B cell (primary cell): Measurements from ENCODE around the gene HIC1. TPM values are rescaled to one million over a fixed set of nuclear protein-coding genes. Genes with fewer than 3 reads are reported as not detected.

Experiments
- ATAC-seq: fragments of 200-7000 bp; cut with Tn5 transposase; one replicate; pipeline ENCODE4 v1.10.0; 2021; ENCODE audit warnings: low read depth, mild to moderate bottlenecking, moderate number of reproducible peaks, moderate library complexity
- CTCF ChIA-PET: fragments of 350-600 bp; sonication (Branson Sonifier 250); formaldehyde crosslinking; loops from one replicate; lab custom pipeline; 2021; ENCODE audit warnings: antibody characterized with exemption, inconsistent platforms; lab: Charles Lee
- POLR2A ChIA-PET: fragments of 350-600 bp; sonication (Branson Sonifier 250); formaldehyde crosslinking; loops from one replicate; lab custom pipeline; 2021; ENCODE audit warnings: antibody characterized with exemption; lab: Charles Lee
- DNase-seq: peaks from one replicate; pipeline ENCODE4 v3.0.0; 2013
- H2AFZ ChIP-seq: 2 replicates; pipeline ENCODE4 v1.6.1; 2012; ENCODE audit warnings: mild to moderate bottlenecking, low read depth, low read length; ENCODE audit not compliant: insufficient read depth, poor library complexity, severe bottlenecking
- H3K27ac ChIP-seq, 2 donors: 1 replicate in 1 of 2; 2 replicates in 1 of 2; pipeline ENCODE4 v1.5.1; 2012 to 2013; ENCODE audit warnings: low read length in 2 of 2, mild to moderate bottlenecking in 2 of 2, moderate library complexity in 1 of 2
- H3K27me3 ChIP-seq, 4 experiments: fragments of 200-600 bp in 1 of 4; sonication (generic) in 1 of 4; replicated peaks in 1 of 4; 1 replicate in 2 of 4; 2 replicates in 2 of 4; pipeline versions ENCODE4 v1.6.1 to v1.7.0; 2013 to 2016; ENCODE audit warnings: low read length in 3 of 4, mild to moderate bottlenecking in 2 of 4, mixed read lengths in 1 of 4, moderate library complexity in 1 of 4; ENCODE audit not compliant: insufficient read depth in 4 of 4, control insufficient read depth in 3 of 4; ENCODE audit errors: control extremely low read depth in 1 of 4
- H3K36me3 ChIP-seq, 2 experiments: replicated peaks in 1 of 2; 1 replicate in 1 of 2; 2 replicates in 1 of 2; pipeline versions ENCODE4 v1.6.1 to v1.7.1; 2013; ENCODE audit warnings: low read length in 1 of 2; ENCODE audit not compliant: insufficient read depth in 2 of 2, control insufficient read depth in 1 of 2; ENCODE audit errors: control extremely low read depth in 1 of 2, extremely low read depth in 1 of 2
- H3K4me1 ChIP-seq, 2 donors: fragments of 200-600 bp in 1 of 2; sonication (generic) in 1 of 2; 1 replicate in 1 of 2; 2 replicates in 1 of 2; pipeline versions ENCODE4 v1.5.1 to v1.6.1; 2013 to 2017; ENCODE audit warnings: low read length in 2 of 2; ENCODE audit not compliant: control insufficient read depth in 2 of 2, insufficient read depth in 2 of 2
- H3K4me2 ChIP-seq: replicated peaks from 2 replicates; pipeline ENCODE3; 2012; ENCODE audit warnings: mild to moderate bottlenecking, low read depth, low read length; ENCODE audit not compliant: poor library complexity, severe bottlenecking
- H3K4me3 ChIP-seq, 5 experiments: fragments of 200-600 bp in 1 of 5; sonication (generic) in 1 of 5; 1 replicate in 3 of 5; 2 replicates in 2 of 5; pipeline versions ENCODE4 v1.5.1 to v1.7.0; 2011 to 2016; ENCODE audit warnings: low read length in 4 of 5, mild to moderate bottlenecking in 4 of 5, low read depth in 2 of 5, control low read depth in 1 of 5, moderate library complexity in 1 of 5; ENCODE audit not compliant: insufficient read depth in 1 of 5; ENCODE audit errors: control extremely low read depth in 1 of 5, extremely low read depth in 1 of 5
- H3K79me2 ChIP-seq: fragments of 200-600 bp; sonication (generic); one replicate; pipeline ENCODE4 v1.6.0; 2016; ENCODE audit warnings: low read length; ENCODE audit not compliant: control insufficient read depth, insufficient read depth
- H3K9ac ChIP-seq: fragments of 200-600 bp; sonication (generic); 2 replicates; pipeline ENCODE4 v1.6.1; 2017; ENCODE audit warnings: mild to moderate bottlenecking, low read length, moderate library complexity
- H3K9me3 ChIP-seq, 3 donors: one replicate each; pipeline versions ENCODE4 v1.6.1 to v1.7.1; 2013; ENCODE audit warnings: low read length in 2 of 3; ENCODE audit not compliant: control insufficient read depth in 2 of 3, insufficient read depth in 1 of 3; ENCODE audit errors: control extremely low read depth in 1 of 3
- H4K20me1 ChIP-seq: 2 replicates; pipeline ENCODE4 v1.6.0; 2012; ENCODE audit warnings: mild to moderate bottlenecking, low read length; ENCODE audit not compliant: insufficient read depth, control insufficient read depth, poor library complexity, severe bottlenecking
- H3K27ac Mint-ChIP-seq: one replicate; pipeline ENCODE4 v1.8.0; 2021; ENCODE audit warnings: mixed read lengths
- H3K27me3 Mint-ChIP-seq: one replicate; pipeline ENCODE4 v1.8.0; 2021; ENCODE audit warnings: mixed read lengths
- H3K4me1 Mint-ChIP-seq: one replicate; pipeline ENCODE4 v1.8.0; 2021; ENCODE audit warnings: mixed read lengths
- H3K4me3 Mint-ChIP-seq: one replicate; pipeline ENCODE4 v1.8.0; 2021; ENCODE audit warnings: mixed read lengths
- H3K9me3 Mint-ChIP-seq: one replicate; pipeline ENCODE4 v1.8.0; 2022; ENCODE audit warnings: mixed read lengths; ENCODE audit not compliant: insufficient read depth
- EZH2 ChIP-seq: IDR thresholded peaks from 2 replicates; pipeline ENCODE4 v1.6.1; 2012; ENCODE audit warnings: borderline replicate concordance, low read depth, mild to moderate bottlenecking, moderate library complexity, low read length; ENCODE audit not compliant: insufficient read depth, poor library complexity, severe bottlenecking
- WGBS: methylation state at CpG from one replicate; pipeline ENCODE4 v1.1.5; 2013; ENCODE audit warnings: missing lambda C conversion rate; ENCODE audit not compliant: insufficient coverage; 5-methylcytosine and 5-hydroxymethylcytosine counted together
- intact Hi-C: fragments of 100-400 bp; cut with micrococcal nuclease; formaldehyde crosslinking; loops from one replicate; pipeline ENCODE4 v1.10.0; 2022
- polyA plus RNA-seq: library from polyadenylated mRNA; depleted of rRNA; stranded (reverse); fragments of >200 nt; gene quantifications from 2 replicates; pipeline ENCODE4 v1.2.3, GENCODE V29; 2012
- total RNA-seq, 2 donors: library from RNA; stranded (reverse); fragments of 120-200 nt in 1 of 2; gene quantifications; 1 replicate in 1 of 2; 2 replicates in 1 of 2; pipeline versions ENCODE4 v1.2.3 to v1.2.4, GENCODE V29; 2013 to 2022
- TF ChIP-seq, protein P1 (sequence below): fragments of 200-600 bp; IDR thresholded peaks from one replicate; pipeline ENCODE4 v1.8.0; 2022; ENCODE audit warnings: antibody characterized with exemption, mild to moderate bottlenecking

Gene HIC1
- total and polyA plus RNA-seq, 2 donors (not counting 1 experiment from before 2014, with no cell fraction given), result 0.46 to 1.9 TPM

DNA sequence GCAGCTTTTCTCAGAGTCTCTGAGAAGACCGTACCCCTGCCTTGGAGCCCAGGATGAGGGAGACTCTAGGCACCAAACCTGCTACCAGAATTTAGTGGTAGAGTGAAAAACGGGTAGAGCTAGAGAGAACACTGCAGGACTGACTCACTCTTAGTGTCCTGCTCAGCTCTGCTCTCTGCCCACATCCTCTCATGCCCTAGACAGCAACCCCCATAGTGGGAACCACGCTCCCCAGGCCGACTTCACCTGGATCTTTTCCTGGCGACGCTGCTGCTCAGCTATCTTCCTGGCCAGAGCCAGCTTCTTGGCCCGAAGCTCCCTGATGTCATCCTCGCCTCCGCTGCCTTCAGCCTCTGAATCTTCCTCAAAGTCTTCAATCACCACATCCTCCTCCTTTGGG is 26.7 kb downstream of the HIC1 start:
- H2AFZ ChIP-seq, result no peak overlapping the region
- no peak overlapping the region for H3K4me2 ChIP-seq
- Mint-ChIP-seq H3K9me3 (no peaks in the 10 kb centered on the region), H3K27ac (no peak overlapping the region), H3K4me3 (no peak overlapping the region), H3K27me3 (no peaks in the 10 kb centered on the region), H3K4me1 (peaks cover 27% of the 10 kb centered on the region)
- H3K27ac ChIP-seq, result no peak overlapping the region
- 91% methylated on average over 9 of the region's 9 CpGs for WGBS
- H3K79me2 ChIP-seq, result no peaks in the 10 kb centered on the region
- TF ChIP-seq, protein P1, sequence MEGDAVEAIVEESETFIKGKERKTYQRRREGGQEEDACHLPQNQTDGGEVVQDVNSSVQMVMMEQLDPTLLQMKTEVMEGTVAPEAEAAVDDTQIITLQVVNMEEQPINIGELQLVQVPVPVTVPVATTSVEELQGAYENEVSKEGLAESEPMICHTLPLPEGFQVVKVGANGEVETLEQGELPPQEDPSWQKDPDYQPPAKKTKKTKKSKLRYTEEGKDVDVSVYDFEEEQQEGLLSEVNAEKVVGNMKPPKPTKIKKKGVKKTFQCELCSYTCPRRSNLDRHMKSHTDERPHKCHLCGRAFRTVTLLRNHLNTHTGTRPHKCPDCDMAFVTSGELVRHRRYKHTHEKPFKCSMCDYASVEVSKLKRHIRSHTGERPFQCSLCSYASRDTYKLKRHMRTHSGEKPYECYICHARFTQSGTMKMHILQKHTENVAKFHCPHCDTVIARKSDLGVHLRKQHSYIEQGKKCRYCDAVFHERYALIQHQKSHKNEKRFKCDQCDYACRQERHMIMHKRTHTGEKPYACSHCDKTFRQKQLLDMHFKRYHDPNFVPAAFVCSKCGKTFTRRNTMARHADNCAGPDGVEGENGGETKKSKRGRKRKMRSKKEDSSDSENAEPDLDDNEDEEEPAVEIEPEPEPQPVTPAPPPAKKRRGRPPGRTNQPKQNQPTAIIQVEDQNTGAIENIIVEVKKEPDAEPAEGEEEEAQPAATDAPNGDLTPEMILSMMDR, result no peak
- TF ChIP-seq EZH2, result no peak
- ChIA-PET POLR2A (no interaction called here), CTCF (no interaction called here)
- H3K36me3 ChIP-seq, result peaks cover 0 to 34% of the 10 kb centered on the region in 2 experiments
- intact Hi-C loops, result loop anchor here (10.0 kb wide), 1 partner anchor 53 kb away; no protein-coding TSS in a partner anchor
- H3K9ac ChIP-seq, result no peak overlapping the region
- no peaks in the 10 kb centered on the region for H4K20me1 ChIP-seq
- H3K4me1 ChIP-seq, result peaks cover 10 to 23% of the 10 kb centered on the region in 2 donors
- no peaks in the 10 kb centered on the region for H3K27me3 ChIP-seq
- no peaks in the 10 kb centered on the region for H3K9me3 ChIP-seq
- no peak for DNase-seq
- no peak for ATAC-seq
- H3K4me3 ChIP-seq, result no peak overlapping the region

GRCh38 chr17:2082003-2082781 is 27.3 kb downstream of the HIC1 start:
- TF ChIP-seq, protein P1, result no peak
- no peak for TF ChIP-seq EZH2
- no peak overlapping the region for H3K27ac ChIP-seq
- H3K9me3 ChIP-seq, result no peaks in the 10 kb centered on the region
- no peak for ATAC-seq
- no peak for DNase-seq
- H3K27ac Mint-ChIP-seq, result no peak overlapping the region
- H3K9ac ChIP-seq, result no peak overlapping the region
- H2AFZ ChIP-seq, result no peak overlapping the region
- CTCF ChIA-PET, result interaction anchor here (0.6 to 2.4 kb wide), 3 partner anchors 23 to 163 kb away, joined by 3 to 7 read pairs (median 5); no protein-coding TSS in a partner anchor
- H3K36me3 ChIP-seq, result peaks cover 0 to 29% of the 10 kb centered on the region in 2 experiments
- intact Hi-C loops, result loop anchor here (10.0 kb wide), 1 partner anchor 53 kb away; no protein-coding TSS in a partner anchor
- peaks cover 33% of the 10 kb centered on the region for H3K4me1 Mint-ChIP-seq
- POLR2A ChIA-PET, result no interaction called here
- H3K4me3 Mint-ChIP-seq, result no peak overlapping the region
- no peaks in the 10 kb centered on the region for H3K27me3 ChIP-seq
- H3K4me2 ChIP-seq, result no peak overlapping the region
- H3K9me3 Mint-ChIP-seq, result no peaks in the 10 kb centered on the region
- WGBS, result 95% methylated on average over 8 of the region's 9 CpGs
- H4K20me1 ChIP-seq, result no peaks in the 10 kb centered on the region
- peaks cover 16 to 30% of the 10 kb centered on the region in 2 donors for H3K4me1 ChIP-seq
- H3K4me3 ChIP-seq, result no peak overlapping the region
- no peaks in the 10 kb centered on the region for H3K27me3 Mint-ChIP-seq
- H3K79me2 ChIP-seq, result no peaks in the 10 kb centered on the region
